ENCODE results near the gene CORO2B. TPM values are rescaled to one million over a fixed set of nuclear protein-coding genes. Genes with fewer than 3 reads are reported as not detected.

CORO2B gene
- total RNA-seq, 1 experiment from 2014 or later: 0.59 TPM

DNA sequence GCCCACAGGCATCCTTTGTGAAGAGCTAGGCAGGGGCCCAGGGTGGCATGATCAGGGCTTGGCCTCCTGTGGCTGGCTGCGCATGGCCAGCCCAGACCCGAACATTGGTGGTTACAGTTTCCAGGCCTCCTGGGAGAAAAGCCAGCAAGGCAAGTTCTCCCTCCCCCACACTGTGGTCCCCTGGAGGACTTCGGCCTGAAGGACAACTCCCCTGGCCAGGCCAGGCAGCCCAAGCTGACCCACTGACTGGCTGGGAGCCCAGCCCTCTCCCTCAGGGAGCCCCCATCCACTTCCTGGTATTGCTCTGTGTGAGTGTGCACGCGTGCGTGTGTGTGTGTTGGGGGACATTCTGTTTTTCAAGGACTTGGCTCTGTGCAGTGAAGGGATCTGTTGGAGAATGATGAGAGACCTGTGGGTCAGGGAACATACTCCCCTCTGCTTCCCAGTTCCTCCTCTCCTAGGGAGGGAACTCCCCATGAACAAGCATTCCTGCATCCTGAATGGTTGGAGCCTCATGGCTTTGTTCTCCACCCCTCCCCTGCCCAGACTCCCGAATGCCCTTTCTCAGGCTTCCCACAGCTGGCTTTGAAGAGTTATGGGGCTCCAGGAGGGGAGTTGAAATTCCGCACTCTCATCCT, 29.5 kb downstream of the CORO2B start:
- intact Hi-C loops (cut with micrococcal nuclease; ENCODE audit: unreplicated experiment): no loop called here
- Histone ChIP-seq H3K27ac (no peak overlapping the region), H3K4me3 (no peak overlapping the region), H3K4me2 (no peak overlapping the region), H3K9me2 (ENCODE audit: insufficient read depth) (no peaks in the 10 kb centered on the region), H3K27me3 (ENCODE audit: insufficient read depth, low read depth) (no peaks in the 10 kb centered on the region), H3K4me1 (replicated peaks; ENCODE audit: insufficient read depth) (no peaks in the 10 kb centered on the region), H3F3A (ENCODE audit: insufficient read depth, low read depth) (no peaks in the 10 kb centered on the region), H3K9me3 (ENCODE audit: insufficient read depth, low read depth) (no peaks in the 10 kb centered on the region), H4K20me1 (ENCODE audit: insufficient read depth) (no peaks in the 10 kb centered on the region), H3K79me2 (ENCODE audit: low read depth) (no peaks in the 10 kb centered on the region), H2AFZ (no peak overlapping the region), H3K36me3 (ENCODE audit: low read depth) (no peaks in the 10 kb centered on the region)
- ChIA-PET POLR2A (ENCODE audit: unreplicated experiment) (no interaction called here), CTCF (no interaction called here)
- no peak for DNase-seq
- TF ChIP-seq EZH2 (IDR thresholded peaks at IDR 0.05; ENCODE audit: low read depth): no peak
- TF ChIP-seq, protein P1, sequence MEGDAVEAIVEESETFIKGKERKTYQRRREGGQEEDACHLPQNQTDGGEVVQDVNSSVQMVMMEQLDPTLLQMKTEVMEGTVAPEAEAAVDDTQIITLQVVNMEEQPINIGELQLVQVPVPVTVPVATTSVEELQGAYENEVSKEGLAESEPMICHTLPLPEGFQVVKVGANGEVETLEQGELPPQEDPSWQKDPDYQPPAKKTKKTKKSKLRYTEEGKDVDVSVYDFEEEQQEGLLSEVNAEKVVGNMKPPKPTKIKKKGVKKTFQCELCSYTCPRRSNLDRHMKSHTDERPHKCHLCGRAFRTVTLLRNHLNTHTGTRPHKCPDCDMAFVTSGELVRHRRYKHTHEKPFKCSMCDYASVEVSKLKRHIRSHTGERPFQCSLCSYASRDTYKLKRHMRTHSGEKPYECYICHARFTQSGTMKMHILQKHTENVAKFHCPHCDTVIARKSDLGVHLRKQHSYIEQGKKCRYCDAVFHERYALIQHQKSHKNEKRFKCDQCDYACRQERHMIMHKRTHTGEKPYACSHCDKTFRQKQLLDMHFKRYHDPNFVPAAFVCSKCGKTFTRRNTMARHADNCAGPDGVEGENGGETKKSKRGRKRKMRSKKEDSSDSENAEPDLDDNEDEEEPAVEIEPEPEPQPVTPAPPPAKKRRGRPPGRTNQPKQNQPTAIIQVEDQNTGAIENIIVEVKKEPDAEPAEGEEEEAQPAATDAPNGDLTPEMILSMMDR (conservative IDR thresholded peaks at IDR 0.05): no peak
- no TSS peak for BruUV-seq (replicated peaks)

DNA sequence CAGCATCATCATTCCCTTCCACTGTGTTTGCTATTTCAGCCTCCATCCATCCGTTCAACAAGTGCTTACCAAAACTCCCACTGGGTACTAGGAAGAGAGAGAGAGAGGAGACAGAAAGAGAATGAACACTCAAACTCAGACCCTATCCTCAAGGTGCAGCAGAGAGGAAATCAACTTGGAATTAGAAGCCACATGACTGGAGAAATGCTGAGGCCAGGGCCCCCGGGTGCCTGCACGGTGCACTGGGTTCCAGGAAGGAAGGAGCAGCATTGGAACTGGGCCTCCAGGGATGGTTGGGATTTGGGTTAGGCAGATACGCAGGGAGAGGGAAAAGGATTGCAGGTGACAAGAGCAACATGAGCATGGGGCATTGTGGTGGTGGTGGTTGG, 30.0 kb downstream of the CORO2B start:
- H3K79me2 ChIP-seq (ENCODE audit: low read depth): no peaks in the 10 kb centered on the region
- no peaks in the 10 kb centered on the region for H3F3A ChIP-seq (ENCODE audit: insufficient read depth, low read depth)
- H3K4me2 ChIP-seq: no peak overlapping the region
- H3K9me2 ChIP-seq (ENCODE audit: insufficient read depth): no peaks in the 10 kb centered on the region
- H3K4me3 ChIP-seq: no peak overlapping the region
- H3K27ac ChIP-seq: no peak overlapping the region
- intact Hi-C loops (cut with micrococcal nuclease; ENCODE audit: unreplicated experiment): no loop called here
- CTCF ChIA-PET: no interaction called here
- H3K27me3 ChIP-seq (ENCODE audit: insufficient read depth, low read depth): no peaks in the 10 kb centered on the region
- POLR2A ChIA-PET (ENCODE audit: unreplicated experiment): no interaction called here
- H2AFZ ChIP-seq: no peak overlapping the region
- no peaks in the 10 kb centered on the region for H3K9me3 ChIP-seq (ENCODE audit: insufficient read depth, low read depth)
- H4K20me1 ChIP-seq (ENCODE audit: insufficient read depth): no peaks in the 10 kb centered on the region
- no peak for DNase-seq
- BruUV-seq (replicated peaks): no TSS peak
- no peaks in the 10 kb centered on the region for H3K4me1 ChIP-seq (replicated peaks; ENCODE audit: insufficient read depth)
- TF ChIP-seq, protein P1 (conservative IDR thresholded peaks at IDR 0.05): no peak
- no peak for TF ChIP-seq EZH2 (IDR thresholded peaks at IDR 0.05; ENCODE audit: low read depth)
- no peaks in the 10 kb centered on the region for H3K36me3 ChIP-seq (ENCODE audit: low read depth)

DNA sequence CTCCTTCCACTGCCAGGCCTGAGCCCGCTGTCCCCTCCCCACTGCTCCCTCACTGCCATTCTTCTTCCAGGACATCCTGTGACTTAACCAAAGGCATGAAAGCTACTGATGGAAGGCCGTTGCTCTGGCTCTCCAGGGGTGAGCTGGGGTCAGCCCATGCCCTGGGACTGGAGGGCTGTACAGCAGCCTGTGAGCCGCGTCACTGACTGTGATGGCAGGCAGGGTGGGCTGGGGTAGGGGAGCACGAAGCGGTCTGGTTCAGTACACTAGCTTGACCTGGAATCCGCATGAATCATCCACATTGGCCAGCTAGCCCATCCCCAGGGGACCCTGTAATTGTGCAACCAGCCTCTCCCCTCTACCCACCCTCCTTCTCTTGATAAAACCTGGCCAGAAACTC, 30.8 kb downstream of the CORO2B start:
- TF ChIP-seq, protein P1 (conservative IDR thresholded peaks at IDR 0.05): no peak
- TF ChIP-seq EZH2 (IDR thresholded peaks at IDR 0.05; ENCODE audit: low read depth): no peak
- H3K27ac ChIP-seq: no peak overlapping the region
- DNase-seq: no peak
- H3K4me1 ChIP-seq (replicated peaks; ENCODE audit: insufficient read depth): no peaks in the 10 kb centered on the region
- H3K4me2 ChIP-seq: no peak overlapping the region
- intact Hi-C loops (cut with micrococcal nuclease; ENCODE audit: unreplicated experiment): no loop called here
- no TSS peak for BruUV-seq (replicated peaks)
- no peaks in the 10 kb centered on the region for H3K9me2 ChIP-seq (ENCODE audit: insufficient read depth)
- no peaks in the 10 kb centered on the region for H3K27me3 ChIP-seq (ENCODE audit: insufficient read depth, low read depth)
- CTCF ChIA-PET: no interaction called here
- no peaks in the 10 kb centered on the region for H3K36me3 ChIP-seq (ENCODE audit: low read depth)
- no peaks in the 10 kb centered on the region for H3K9me3 ChIP-seq (ENCODE audit: insufficient read depth, low read depth)
- no peak overlapping the region for H3K4me3 ChIP-seq
- H3K79me2 ChIP-seq (ENCODE audit: low read depth): no peaks in the 10 kb centered on the region
- POLR2A ChIA-PET (ENCODE audit: unreplicated experiment): no interaction called here
- H3F3A ChIP-seq (ENCODE audit: insufficient read depth, low read depth): no peaks in the 10 kb centered on the region
- no peak overlapping the region for H2AFZ ChIP-seq
- no peaks in the 10 kb centered on the region for H4K20me1 ChIP-seq (ENCODE audit: insufficient read depth)

Data from PC-9 (cell line).